Astrocyte of the spinal cord (primary cell): ENCODE results near the gene KCNK4.

ENCODE experiments used
- DNase-seq: peaks from one replicate; pipeline ENCODE4 v3.0.0; 2011; ENCODE audit warnings: low read depth, low spot score
- H3K4me3 ChIP-seq: 2 replicates; pipeline ENCODE4 v1.5.1; 2011; ENCODE audit warnings: low read depth, mild to moderate bottlenecking, low read length, moderate library complexity
- CTCF ChIP-seq: IDR thresholded peaks from 2 replicates; pipeline ENCODE4 v1.5.1; 2012; ENCODE audit warnings: low read depth, mild to moderate bottlenecking, low read length, inconsistent platforms
- in situ Hi-C: cut with HindIII; loops from 2 replicates; pipeline ENCODE4 v1.10.0; 2017; ENCODE audit warnings: low sequenced_read_pairs

Gene KCNK4

GRCh38 chr11:64281957-64282770, 8.9 kb upstream of the KCNK4 start:
- in situ Hi-C loops = no loop called here
- no peak overlapping the region for H3K4me3 ChIP-seq
- TF ChIP-seq CTCF = no peak
- DNase-seq = no peak

- in situ Hi-C loops = no loop called here
- H3K4me3 ChIP-seq = no peak overlapping the region
These were observed 8.0 kb upstream of the KCNK4 start for GRCh38 chr11:64283092-64283491.

GRCh38 chr11:64284048-64284961, 6.8 kb upstream of the KCNK4 start, which contains the start of gene BAD:
TSS of gene BAD (minus strand) at chr11:64284665. CDS start at chr11:64284368, 297 bp downstream.
- peak within 1 kb of the TSS; percentile 71 for H3K4me3 ChIP-seq
- peak; percentile 90 for DNase-seq
- TF ChIP-seq CTCF = no peak
- in situ Hi-C loops = no loop called here

More at GRCh38 chr11:64283092-64283491, 8.0 kb upstream of the KCNK4 start:
- no peak for TF ChIP-seq CTCF
- DNase-seq = no peak

GRCh38 chr11:64284962-64285884, 5.9 kb upstream of the KCNK4 start, which contains the start of gene GPR137:
TSS of gene GPR137 (plus strand) at chr11:64285848. CDS start at chr11:64286525, 677 bp downstream.
- peak within 1 kb of the TSS; percentile 71 for H3K4me3 ChIP-seq
- TF ChIP-seq CTCF = no peak
- in situ Hi-C loops = no loop called here
- peak; percentile 65 for DNase-seq

GRCh38 chr11:64285885-64286800, 5.0 kb upstream of the KCNK4 start:
- H3K4me3 ChIP-seq = peak overlapping the region; percentile 71
- in situ Hi-C loops = no loop called here
- DNase-seq = no peak
- TF ChIP-seq CTCF = no peak
